SK-N-SH (cell line): ENCODE measurements around the gene ADGRG2. TPM values are rescaled to one million over a fixed set of nuclear protein-coding genes. Genes with fewer than 3 reads are reported as not detected.
"Not testable (repeated sequence)": the region's sequence is repeated elsewhere in the genome, so short reads cannot be mapped to it uniquely, and the experiment has no call there.

Experiments
- CTCF ChIA-PET: fragments of 300-600, 350-600 bp; formaldehyde crosslinking; extraction: SDS; loops from one replicate; lab custom pipeline; 2021; lab: Yijun Ruan, JAX
- POLR2A ChIA-PET: fragments of 350-600 bp; sonication (Branson Sonifier 250); formaldehyde crosslinking; extraction: SDS; loops from one replicate; lab custom pipeline; 2020; ENCODE audit warnings: antibody characterized with exemption, inconsistent platforms; lab: Yijun Ruan, JAX
- DNase-seq: peaks from one replicate; pipeline ENCODE4 v3.0.0; 2012
- H2AFZ ChIP-seq: fragments of 200-600 bp; sonication (generic); 2 replicates; pipeline ENCODE4 v1.8.1; 2016; ENCODE audit warnings: antibody characterized with exemption, mild to moderate bottlenecking, low read depth
- H3F3A ChIP-seq: fragments of 200-600 bp; sonication (generic); replicated peaks from 2 replicates; pipeline ENCODE3; 2016; ENCODE audit warnings: antibody characterized with exemption, mild to moderate bottlenecking; ENCODE audit not compliant: insufficient read depth
- H3K27ac ChIP-seq, 2 experiments: fragments of 200-500 bp in 1 of 2; fragments of 200-600 bp in 1 of 2; sonication (Bioruptor generic) in 1 of 2; sonication (generic), shearing (Covaris generic) in 1 of 2; 2 replicates each; pipeline versions ENCODE4 v1.5.1 to v1.6.1; 2014 to 2016; ENCODE audit warnings: low read depth in 2 of 2, inconsistent platforms in 1 of 2, low read length in 1 of 2, mild to moderate bottlenecking in 1 of 2, mixed read lengths in 1 of 2
- H3K27me3 ChIP-seq: fragments of 200-600 bp; sonication (generic), shearing (Covaris generic); 2 replicates; pipeline ENCODE4 v1.6.1; 2016; ENCODE audit warnings: mixed run types; ENCODE audit not compliant: insufficient read depth
- H3K36me3 ChIP-seq, 2 experiments: fragments of 200-500 bp in 1 of 2; fragments of 200-600 bp in 1 of 2; sonication (Bioruptor generic) in 1 of 2; sonication (generic) in 1 of 2; replicated peaks in 1 of 2; 2 replicates each; pipeline versions ENCODE3 to v1.5.1; 2014 to 2016; ENCODE audit warnings: low read length in 1 of 2, mild to moderate bottlenecking in 1 of 2; ENCODE audit not compliant: insufficient read depth in 2 of 2, control insufficient read depth in 1 of 2
- H3K4me1 ChIP-seq, 2 experiments: fragments of 200-500 bp in 1 of 2; fragments of 200-600 bp in 1 of 2; sonication (Bioruptor generic) in 1 of 2; sonication (generic), shearing (Covaris generic) in 1 of 2; 2 replicates each; pipeline versions ENCODE4 v1.5.1 to v1.6.1; 2014 to 2016; ENCODE audit warnings: low read depth in 1 of 2, low read length in 1 of 2, mixed run types in 1 of 2; ENCODE audit not compliant: insufficient read depth in 2 of 2, control insufficient read depth in 1 of 2
- H3K4me2 ChIP-seq: fragments of 200-600 bp; sonication (generic), shearing (Covaris generic); 2 replicates; pipeline ENCODE4 v1.6.1; 2017; ENCODE audit warnings: mixed run types
- H3K4me3 ChIP-seq, 2 experiments: fragments of 200-500 bp in 1 of 2; fragments of 200-600 bp in 1 of 2; sonication (Bioruptor generic) in 1 of 2; sonication (generic), shearing (Covaris generic) in 1 of 2; 2 replicates each; pipeline versions ENCODE4 v1.5.1 to v1.8.1; 2014 to 2016; ENCODE audit warnings: low read depth in 2 of 2, inconsistent platforms in 1 of 2, low read length in 1 of 2, mild to moderate bottlenecking in 1 of 2, mixed read lengths in 1 of 2, moderate library complexity in 1 of 2
- H3K79me2 ChIP-seq: fragments of 200-600 bp; sonication (generic); 2 replicates; pipeline ENCODE4 v1.8.1; 2017; ENCODE audit warnings: mild to moderate bottlenecking; ENCODE audit not compliant: insufficient read depth
- H3K9ac ChIP-seq: fragments of 200-600 bp; sonication (generic); 2 replicates; pipeline ENCODE4 v1.6.1; 2017; ENCODE audit warnings: mixed run types
- H3K9me2 ChIP-seq: fragments of 200-600 bp; sonication (generic); 2 replicates; pipeline ENCODE4 v1.6.1; 2017; ENCODE audit warnings: mixed run types
- H3K9me3 ChIP-seq: fragments of 200-600 bp; sonication (generic); 2 replicates; pipeline ENCODE4 v1.6.1; 2017; ENCODE audit warnings: mixed run types, mild to moderate bottlenecking, moderate library complexity
- H4K20me1 ChIP-seq: fragments of 200-600 bp; sonication (generic); 2 replicates; pipeline ENCODE4 v1.6.1; 2017; ENCODE audit warnings: mild to moderate bottlenecking, mixed run types; ENCODE audit not compliant: insufficient read depth
- EP300 ChIP-seq, 2 experiments: IDR thresholded peaks; 2 replicates each; pipeline versions ENCODE4 v1.4.0 to v1.6.1; 2012; ENCODE audit warnings: borderline replicate concordance in 1 of 2, low read depth in 1 of 2, low read length in 1 of 2
- EZH2phosphoT487 ChIP-seq: fragments of 200-600 bp; sonication (generic); IDR thresholded peaks from 2 replicates; pipeline ENCODE4 v1.6.1; 2017; ENCODE audit warnings: low read depth, mixed run types, mild to moderate bottlenecking, antibody characterized with exemption, moderate library complexity, borderline replicate concordance
- FOSL2 ChIP-seq: IDR thresholded peaks from 2 replicates; pipeline ENCODE4 v1.4.0; 2012; ENCODE audit warnings: low read depth, mild to moderate bottlenecking, moderate library complexity, borderline replicate concordance
- FOXJ3 ChIP-seq: sonication (generic); formaldehyde crosslinking; IDR thresholded peaks from 2 replicates; pipeline ENCODE4 v1.5.1; 2020; ENCODE audit warnings: mild to moderate bottlenecking, missing genetic modification reagents
- FOXM1 ChIP-seq: IDR thresholded peaks from 2 replicates; pipeline ENCODE4 v1.4.0; 2012; ENCODE audit warnings: low read depth, mild to moderate bottlenecking
- GABPA ChIP-seq: IDR thresholded peaks from 2 replicates; pipeline ENCODE4 v1.4.0; 2012; ENCODE audit warnings: low read depth, mild to moderate bottlenecking
- JUND ChIP-seq: IDR thresholded peaks from 2 replicates; pipeline ENCODE4 v1.4.0; 2012
- NFIC ChIP-seq: IDR thresholded peaks from 2 replicates; pipeline ENCODE4 v1.4.0; 2012; ENCODE audit warnings: borderline replicate concordance
- PBX3 ChIP-seq: IDR thresholded peaks from 2 replicates; pipeline ENCODE4; 2012
- POLR2AphosphoS5 ChIP-seq: IDR thresholded peaks from 2 replicates; pipeline ENCODE4 v1.6.1; 2012; ENCODE audit warnings: low read depth, low read length
- RAD21 ChIP-seq: IDR thresholded peaks from 2 replicates; pipeline ENCODE4 v1.6.1; 2012; ENCODE audit warnings: mild to moderate bottlenecking, low read length
- RCOR1 ChIP-seq: fragments of 150-350 bp; IDR thresholded peaks from 2 replicates; pipeline ENCODE4 v1.6.1; 2017; ENCODE audit warnings: antibody characterized with exemption, low read length
- REST ChIP-seq: IDR thresholded peaks from 2 replicates; pipeline ENCODE4 v1.6.1; 2012; ENCODE audit warnings: mild to moderate bottlenecking, low read depth, low read length, moderate library complexity
- RFX5 ChIP-seq: IDR thresholded peaks from 2 replicates; pipeline ENCODE4 v1.6.1; 2012; ENCODE audit warnings: mild to moderate bottlenecking, improper control_type of control experiment, low read length
- RXRA ChIP-seq: IDR thresholded peaks from 2 replicates; pipeline ENCODE4 v1.4.0; 2012; ENCODE audit warnings: low read depth, mild to moderate bottlenecking, borderline replicate concordance
- SIN3A ChIP-seq: IDR thresholded peaks from 2 replicates; pipeline ENCODE4 v1.6.1; 2012; ENCODE audit warnings: low read depth, mild to moderate bottlenecking, low read length, moderate library complexity, borderline replicate concordance
- SMC3 ChIP-seq: IDR thresholded peaks from 2 replicates; pipeline ENCODE4 v1.6.1; 2012; ENCODE audit warnings: low read depth, low read length, improper control_type of control experiment
- TEAD4 ChIP-seq: IDR thresholded peaks from 2 replicates; pipeline ENCODE4 v1.4.0; 2012; ENCODE audit warnings: mild to moderate bottlenecking, borderline replicate concordance; ENCODE audit not compliant: insufficient read depth
- USF1 ChIP-seq: IDR thresholded peaks from 2 replicates; pipeline ENCODE4 v1.4.0; 2012; ENCODE audit warnings: low read depth, borderline replicate concordance
- ZBTB33 ChIP-seq: IDR thresholded peaks from 2 replicates; pipeline ENCODE4 v1.4.0; 2012; ENCODE audit warnings: low read depth, borderline replicate concordance
- WGBS: methylation state at CpG from one replicate; pipeline ENCODE4 v1.1.6; 2017; ENCODE audit warnings: low lambda C conversion rate; 5-methylcytosine and 5-hydroxymethylcytosine counted together
- polyA plus RNA-seq, 3 experiments: library from polyadenylated mRNA; depleted of rRNA; stranded (reverse); fragments of >200 nt; gene quantifications; 2 replicates each; pipeline ENCODE4 v1.2.3, GENCODE V29; 2012

ADGRG2 gene
- polyA plus RNA-seq, 1 of the 3 experiments (the other 2 are of a cell fraction), result 0.08 TPM

- no peak overlapping the region for H3K9ac ChIP-seq
- TF ChIP-seq GABPA (no peak), FOXJ3 (CRISPR knock-in tag) (no peak), EP300 (IDR thresholded peaks at IDR 0.05; ENCODE audit: borderline replicate concordance in 1 of 2, low read depth in 1 of 2, low read length in 1 of 2) (no peak), JUND (no peak), RAD21 (no peak), RFX5 (no peak), USF1 (no peak), NFIC (no peak), SMC3 (no peak), REST (no peak), TEAD4 (no peak), EZH2phosphoT487 (no peak), POLR2AphosphoS5 (no peak), FOSL2 (no peak), PBX3 (no peak), RCOR1 (no peak), FOXM1 (no peak), SIN3A (no peak), RXRA (no peak), ZBTB33 (no peak)
- TF ChIP-seq, all 33 proteins: peak for 0
- Histone ChIP-seq H3K79me2 (no peaks in the 10 kb centered on the region), H3K9me3 (no peaks in the 10 kb centered on the region), H2AFZ (no peak overlapping the region), H4K20me1 (no peaks in the 10 kb centered on the region), H3K9me2 (no peaks in the 10 kb centered on the region), H3K4me1 (peaks cover 0 to 3% of the 10 kb centered on the region in 2 experiments; a peak in 1 of 4 replicates), H3K4me2 (no peak overlapping the region), H3F3A (no peaks in the 10 kb centered on the region), H3K27ac (no peak overlapping the region), H3K27me3 (no peaks in the 10 kb centered on the region), H3K36me3 (no peaks in the 10 kb centered on the region), H3K4me3 (no peak overlapping the region)
- POLR2A ChIA-PET, result no interaction called here
- 46% methylated on average over 2 of the region's 3 CpGs for WGBS
- DNase-seq, result no peak
- CTCF ChIA-PET, result no interaction called here
Measured at GRCh38 chrX:19070555-19070994, 51.7 kb downstream of the ADGRG2 start.

GRCh38 chrX:19066987-19067386 is 55.3 kb downstream of the ADGRG2 start:
- H3K4me1 ChIP-seq, H3K4me3 ChIP-seq, H3K9me3 ChIP-seq, H2AFZ ChIP-seq, H3K4me2 ChIP-seq, CTCF ChIA-PET, H3K9me2 ChIP-seq, H3K27me3 ChIP-seq, H4K20me1 ChIP-seq, DNase-seq, H3K79me2 ChIP-seq, H3F3A ChIP-seq, H3K27ac ChIP-seq, POLR2A ChIA-PET, H3K9ac ChIP-seq, H3K36me3 ChIP-seq: not testable (repeated sequence)
- 39% methylated on average over 4 of the region's 4 CpGs for WGBS
